ENCODE measurements around the gene CGAS.
"Not testable (repeated sequence)": the region's sequence is repeated elsewhere in the genome, so short reads cannot be mapped to it uniquely, and the experiment has no call there.

CGAS gene
- total RNA-seq, result 25.9 reads per million, percentile 53 among the genes with 10 or more reads in this experiment

GRCh38 chr6:73452107-73452461 is at the start of gene CGAS:
CGAS (minus strand) TSS chr6:73452297; CDS start chr6:73452181, 116 bp downstream.
- peak; percentile 67 for DNase-seq

GRCh38 chr6:73497915-73498314 is 45.8 kb upstream of the CGAS start:
- no peak for DNase-seq

GRCh38 chr6:73491377-73491776 is 39.3 kb upstream of the CGAS start:
- no peak for DNase-seq

GRCh38 chr6:73487473-73487872 is 35.4 kb upstream of the CGAS start:
- no peak for DNase-seq

- DNase-seq, result no peak
Measured at GRCh38 chr6:73484438-73484837, 32.3 kb upstream of the CGAS start.

GRCh38 chr6:73481969-73482368 is 29.9 kb upstream of the CGAS start:
- DNase-seq, result no peak

GRCh38 chr6:73477407-73477806 is 25.3 kb upstream of the CGAS start:
- no peak for DNase-seq

- DNase-seq, result no peak
Measured at GRCh38 chr6:73476723-73477122, 24.6 kb upstream of the CGAS start.

- no peak for DNase-seq
Measured at GRCh38 chr6:73471686-73472290, 19.7 kb upstream of the CGAS start.

- peak; percentile 83 for DNase-seq
Measured at GRCh38 chr6:73461537-73462350, 9.6 kb upstream of the CGAS start, which contains the start of gene MTO1. MTO1 (plus strand) TSS chr6:73461737; CDS start chr6:73461855, 118 bp downstream.

- no peak for DNase-seq
Measured at GRCh38 chr6:73460056-73460455, 8.0 kb upstream of the CGAS start.

GRCh38 chr6:73459474-73459873 is 7.4 kb upstream of the CGAS start:
- not testable (repeated sequence) for DNase-seq

GRCh38 chr6:73455865-73456629 is 4.0 kb upstream of the CGAS start:
- DNase-seq, result no peak

GRCh38 chr6:73451223-73452106 is 632 bp downstream of the CGAS start:
- peak; percentile 17 for DNase-seq

- no peak for DNase-seq
Measured at GRCh38 chr6:73443555-73443954, 8.5 kb downstream of the CGAS start.

GRCh38 chr6:73435236-73435635 is 16.9 kb downstream of the CGAS start:
- DNase-seq, result no peak

- DNase-seq, result no peak
Measured at GRCh38 chr6:73421534-73421933, 30.6 kb downstream of the CGAS start.

GRCh38 chr6:73418081-73418741 is 33.9 kb downstream of the CGAS start:
- DNase-seq, result no peak

- no peak for DNase-seq
Measured at GRCh38 chr6:73413102-73413501, 39.0 kb downstream of the CGAS start.

GRCh38 chr6:73409395-73409794 is 42.7 kb downstream of the CGAS start:
- DNase-seq, result no peak

- no peak for DNase-seq
Measured at GRCh38 chr6:73400656-73401055, 51.4 kb downstream of the CGAS start.

- no peak for DNase-seq
Measured at GRCh38 chr6:73395875-73396274, 56.2 kb downstream of the CGAS start.

Measured in effector CD4-positive, alpha-beta T cell (primary cell).